GM19240 (cell line): ENCODE results near the gene PBX3.

Experiments
- DNase-seq: peaks from one replicate; pipeline ENCODE4 v3.0.0; 2011; ENCODE audit warnings: low spot score; ENCODE audit not compliant: insufficient read length

PBX3 gene

DNA sequence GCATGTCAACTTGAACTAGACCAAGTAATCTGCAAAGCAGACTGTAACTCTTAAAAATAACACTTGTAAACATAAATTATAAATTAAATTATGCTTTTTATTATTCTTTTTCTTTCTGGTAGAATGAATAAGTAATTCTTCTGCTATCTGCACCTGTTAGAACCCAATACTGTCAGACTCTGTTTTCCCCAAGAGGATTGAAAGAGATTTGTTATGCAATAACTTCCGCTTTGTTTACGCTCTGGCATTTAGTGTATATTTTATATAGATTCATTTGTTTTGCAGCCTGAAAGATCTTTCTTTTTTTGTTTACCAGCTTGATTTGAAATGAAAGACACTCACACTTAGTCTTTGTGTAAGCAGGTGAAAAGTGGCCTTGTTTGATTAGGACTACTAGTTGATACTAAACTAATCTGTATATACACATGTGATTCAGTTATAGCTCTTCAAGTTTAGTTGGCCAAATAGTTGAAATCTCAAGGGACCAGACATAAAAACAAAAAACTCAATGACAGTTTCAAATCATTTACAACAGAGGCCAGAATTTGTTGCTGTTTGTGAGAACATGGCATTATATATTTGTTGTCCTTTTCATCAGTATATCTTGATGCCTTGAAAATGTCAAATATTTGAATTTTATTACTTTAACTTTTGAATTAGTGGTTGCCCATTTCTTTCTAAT is 155.8 kb downstream of the PBX3 start:
- no peak for DNase-seq

GRCh38 chr9:125904155-125904851 is 157.1 kb downstream of the PBX3 start:
- DNase-seq, result no peak

DNA sequence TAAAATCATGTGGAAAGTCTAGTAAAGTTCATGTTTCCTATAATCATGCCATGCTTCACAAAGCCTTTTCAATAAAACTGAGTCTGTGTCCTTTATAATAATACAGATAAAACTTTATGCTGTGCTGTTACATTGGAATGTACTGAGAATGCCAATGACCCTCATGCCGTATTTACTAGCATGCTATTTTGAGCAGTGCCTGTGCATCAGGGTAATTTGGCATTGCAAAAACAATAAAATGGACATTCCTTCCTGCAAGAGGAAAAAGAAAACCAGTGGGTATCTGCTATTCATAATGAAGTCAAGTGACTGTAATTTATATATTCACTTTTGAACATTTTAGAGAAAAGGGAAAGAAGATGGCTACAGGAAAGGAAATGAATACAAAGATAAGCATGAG is 159.0 kb downstream of the PBX3 start:
- DNase-seq, result no peak

GRCh38 chr9:125906893-125907292 is 159.7 kb downstream of the PBX3 start:
- DNase-seq, result no peak

DNA sequence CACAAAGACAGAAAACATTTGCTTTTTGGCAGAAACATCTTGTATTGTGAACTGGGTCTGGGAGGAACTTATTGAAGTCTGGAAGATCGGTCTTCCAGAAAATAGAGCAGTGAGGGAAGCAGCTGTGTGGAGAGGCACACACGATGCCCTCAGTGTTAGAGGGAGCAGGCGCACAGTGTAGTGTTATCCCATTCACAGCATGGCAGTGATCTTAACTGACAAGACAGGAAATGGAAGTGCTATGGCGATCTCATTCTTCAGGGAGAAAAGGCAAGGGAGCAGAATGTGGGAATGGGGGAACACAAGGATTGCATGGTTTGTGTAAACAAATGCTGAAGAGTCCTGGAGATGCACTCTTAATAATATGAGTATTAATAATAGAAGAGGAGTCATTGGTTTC is 161.0 kb downstream of the PBX3 start:
- DNase-seq, result no peak

DNA sequence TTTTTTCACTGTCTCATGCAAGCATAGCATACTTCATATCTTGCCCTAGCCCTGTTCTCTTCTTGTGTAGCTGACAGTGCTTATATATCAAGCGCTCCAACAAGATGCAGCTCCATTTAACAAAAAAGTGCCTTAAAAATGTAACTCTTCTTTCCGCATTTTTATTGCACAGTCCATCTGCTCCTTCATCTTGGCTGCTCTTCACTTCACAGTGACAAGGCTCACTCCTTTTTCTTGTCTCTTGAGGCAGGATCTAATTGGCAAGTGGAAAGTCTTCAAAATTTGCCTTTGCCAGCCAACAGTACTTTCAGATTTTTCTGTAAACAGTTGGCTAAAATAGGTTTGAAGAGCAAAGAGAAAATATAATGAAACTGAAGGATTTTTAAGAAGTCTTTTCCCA is 161.8 kb downstream of the PBX3 start:
- no peak for DNase-seq

DNA sequence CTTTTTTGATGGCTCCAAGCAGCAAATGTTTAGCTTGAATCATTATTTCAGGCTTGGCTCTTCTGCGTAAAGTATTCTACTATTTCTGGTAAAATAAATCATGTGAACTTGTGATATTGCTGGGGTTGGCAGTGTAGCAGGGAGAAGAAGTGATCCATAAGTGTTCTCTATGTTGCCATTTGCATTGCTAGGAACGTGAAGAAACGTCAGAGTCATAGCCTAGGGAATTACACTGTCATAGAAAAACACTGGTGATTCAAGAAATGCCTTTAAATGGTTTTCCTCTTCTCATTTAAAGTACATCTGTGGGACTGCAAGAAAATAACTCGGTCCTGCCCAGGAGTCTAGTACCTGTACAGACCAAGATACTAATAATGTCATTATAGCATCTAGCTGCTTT is 162.3 kb downstream of the PBX3 start:
- DNase-seq, result no peak

- no peak for DNase-seq
Observed at GRCh38 chr9:125910286-125910685, 163.1 kb downstream of the PBX3 start.

DNA sequence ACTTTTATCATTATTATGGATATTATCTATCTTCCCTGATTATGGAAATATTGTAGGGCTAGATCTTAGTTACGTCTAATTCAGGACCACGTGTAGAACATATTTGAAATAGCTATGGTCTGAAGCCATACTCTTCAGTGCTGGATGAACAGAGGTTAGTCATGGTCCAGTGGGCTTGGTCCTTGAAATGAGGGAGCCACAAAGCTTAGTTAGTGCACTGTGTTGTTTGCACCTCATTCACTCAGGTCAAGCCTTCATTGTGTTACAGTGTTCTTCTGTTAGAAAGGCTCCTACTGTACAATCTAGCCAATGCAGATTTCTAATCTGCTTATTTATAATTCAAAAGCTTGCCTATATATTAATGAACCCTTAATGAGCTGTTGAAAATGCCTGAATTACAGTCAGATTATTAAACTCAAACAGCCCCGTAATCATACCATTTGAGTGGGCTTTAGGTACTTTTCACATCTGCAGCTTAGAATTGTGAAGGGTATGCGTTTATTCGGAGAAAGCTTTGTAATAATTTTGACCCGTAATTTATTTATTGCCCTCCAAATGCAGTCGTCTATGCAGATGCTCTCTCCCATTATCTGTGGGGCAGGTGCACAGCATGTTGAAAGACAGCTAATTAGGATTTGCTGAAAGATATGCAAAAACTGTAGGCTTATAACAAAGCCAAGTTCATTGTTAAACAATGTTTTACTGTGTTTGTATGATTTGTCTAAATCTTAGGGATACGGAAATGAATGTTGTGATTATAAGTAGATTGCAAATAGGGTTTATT is 164.9 kb downstream of the PBX3 start:
- DNase-seq, result no peak

- no peak for DNase-seq
Observed at GRCh38 chr9:125912667-125913066, 165.5 kb downstream of the PBX3 start.

DNA sequence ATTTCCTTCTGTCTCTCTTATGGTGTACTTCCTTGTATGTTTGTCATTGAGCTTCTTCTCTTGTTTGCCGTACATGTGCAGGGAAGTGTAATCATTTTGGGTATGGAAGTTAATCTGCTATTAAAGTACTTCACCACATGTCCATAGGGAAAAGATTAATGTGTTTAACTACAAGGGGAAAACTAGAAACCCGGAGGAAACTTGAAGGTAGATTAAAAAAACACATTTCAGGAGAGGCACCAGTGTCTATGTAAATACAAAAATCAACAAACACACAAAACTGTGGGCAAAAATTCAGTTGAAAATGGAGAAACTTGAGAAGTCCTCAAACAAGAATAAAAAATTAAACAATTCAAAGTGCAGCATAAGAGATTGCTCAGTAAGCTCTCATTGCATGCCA is 166.4 kb downstream of the PBX3 start:
- no peak for DNase-seq

DNA sequence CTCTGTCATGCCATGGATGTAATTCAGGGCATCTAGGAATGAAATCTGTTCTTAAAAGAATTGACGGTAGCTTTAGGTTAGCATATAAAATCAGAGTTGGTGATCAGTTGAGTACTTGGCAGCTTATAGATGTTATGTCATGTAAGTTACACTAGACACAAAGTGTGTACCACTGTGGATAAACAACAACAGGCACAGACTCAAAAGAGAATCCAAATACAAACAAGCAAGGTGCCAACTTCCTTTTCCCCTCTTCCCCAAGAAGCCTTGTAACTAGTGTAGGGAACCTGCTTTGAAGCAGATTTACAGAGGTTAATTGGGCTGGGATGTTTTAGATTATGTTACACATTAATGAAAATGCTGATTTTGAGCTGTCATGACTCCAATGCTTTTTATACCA is 167.2 kb downstream of the PBX3 start:
- DNase-seq, result no peak

- no peak for DNase-seq
Observed at GRCh38 chr9:125915606-125916005, 168.4 kb downstream of the PBX3 start.

- no peak for DNase-seq
Observed at GRCh38 chr9:125919565-125919964, 172.4 kb downstream of the PBX3 start.

DNA sequence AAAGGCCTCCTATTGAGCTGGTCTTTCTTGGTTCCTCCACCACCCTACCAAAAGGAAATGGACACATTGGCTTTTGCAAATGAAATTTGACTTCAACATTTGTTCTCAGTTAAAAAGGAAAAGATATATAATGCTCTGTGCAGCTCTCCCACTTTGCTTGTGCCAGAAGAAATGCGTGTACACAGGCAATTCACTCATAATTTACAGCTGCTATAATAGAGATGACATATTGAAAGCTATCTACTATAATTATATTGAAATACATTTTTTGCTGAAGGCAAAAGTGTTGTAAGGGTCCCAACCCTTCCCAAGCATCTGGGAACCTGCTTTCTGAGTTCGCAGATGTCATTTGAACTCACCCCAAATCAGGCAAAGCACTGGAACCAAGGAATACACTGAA is 173.2 kb downstream of the PBX3 start:
- no peak for DNase-seq

- no peak for DNase-seq
Observed at GRCh38 chr9:125922854-125923253, 175.7 kb downstream of the PBX3 start.

DNA sequence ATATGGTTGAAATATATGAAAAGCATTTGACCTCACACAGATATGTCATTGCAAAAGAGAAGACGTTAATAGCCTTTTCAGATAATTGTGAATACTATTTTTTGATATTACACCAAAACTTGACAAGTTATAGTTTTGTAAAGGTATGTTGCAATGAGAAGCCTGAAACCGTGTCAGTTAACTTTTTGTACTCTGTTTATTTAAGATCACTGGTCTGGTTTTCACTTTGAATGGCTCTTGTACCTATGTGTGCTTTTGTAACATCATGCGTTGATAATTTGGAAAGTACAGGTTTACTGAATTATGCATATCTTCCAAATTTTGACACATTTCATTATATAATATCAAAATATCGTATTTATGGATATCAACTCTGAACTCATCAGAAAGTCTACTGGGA is 177.2 kb downstream of the PBX3 start:
- DNase-seq, result no peak

GRCh38 chr9:125926936-125927335 is 179.8 kb downstream of the PBX3 start:
- DNase-seq, result no peak

- DNase-seq, result no peak
Observed at GRCh38 chr9:125929846-125930245, 182.7 kb downstream of the PBX3 start.

DNA sequence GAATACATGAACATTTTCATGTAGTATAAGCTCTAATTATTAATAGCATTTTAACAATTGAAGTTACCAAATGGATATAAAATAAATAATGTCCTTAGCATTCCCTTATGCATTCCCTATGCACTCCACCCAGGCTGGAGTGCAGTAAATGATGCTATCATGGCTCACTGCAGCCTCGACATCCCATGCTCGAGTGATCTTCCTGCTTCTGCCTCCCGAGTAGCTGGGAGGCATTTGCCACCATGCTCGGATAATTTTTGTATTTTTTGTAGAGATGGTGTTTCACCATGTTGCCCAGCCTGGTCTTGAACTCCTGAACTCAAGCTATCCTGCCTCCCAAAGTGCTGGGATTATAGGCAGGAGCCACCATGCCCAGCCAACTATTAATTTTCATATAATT is 184.0 kb downstream of the PBX3 start:
- no peak for DNase-seq

DNA sequence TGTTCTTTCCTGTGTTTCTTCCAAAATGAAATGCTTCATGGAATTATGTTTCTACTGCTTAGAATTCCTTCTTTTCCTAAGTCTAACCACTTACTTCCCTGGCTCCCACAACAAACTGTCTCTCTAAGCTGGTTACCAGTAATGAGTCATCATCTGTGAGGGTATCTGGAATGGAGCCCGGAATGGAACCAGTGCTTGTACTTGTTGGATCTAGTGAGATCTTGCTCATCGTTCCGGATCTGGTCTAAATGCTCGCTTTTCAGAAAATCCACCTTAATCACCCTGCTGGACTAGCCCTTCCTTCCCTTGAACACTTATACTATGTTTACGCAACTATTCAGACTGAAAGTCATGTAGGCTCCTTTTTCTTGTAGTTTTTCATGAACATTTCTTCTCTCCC is 184.8 kb downstream of the PBX3 start:
- no peak for DNase-seq

- DNase-seq, result no peak
Observed at GRCh38 chr9:125932746-125933455, 185.7 kb downstream of the PBX3 start.
